OCI-LY3 (cell line): ENCODE measurements around the gene INSIG1.

ENCODE experiments used
- EZH2phosphoT487 ChIP-seq: fragments of 200-600 bp; shearing (Covaris generic); IDR thresholded peaks from 2 replicates; pipeline ENCODE4 v1.6.1; 2018; ENCODE audit warnings: antibody characterized with exemption, mixed run types, low read depth
- TF ChIP-seq, protein P1 (sequence below): fragments of 200-600, 300-600 bp; sonication (generic); IDR thresholded peaks from 2 replicates; pipeline ENCODE4 v1.5.1; 2014; ENCODE audit warnings: antibody characterized with exemption, low read length, low read depth

DNA sequence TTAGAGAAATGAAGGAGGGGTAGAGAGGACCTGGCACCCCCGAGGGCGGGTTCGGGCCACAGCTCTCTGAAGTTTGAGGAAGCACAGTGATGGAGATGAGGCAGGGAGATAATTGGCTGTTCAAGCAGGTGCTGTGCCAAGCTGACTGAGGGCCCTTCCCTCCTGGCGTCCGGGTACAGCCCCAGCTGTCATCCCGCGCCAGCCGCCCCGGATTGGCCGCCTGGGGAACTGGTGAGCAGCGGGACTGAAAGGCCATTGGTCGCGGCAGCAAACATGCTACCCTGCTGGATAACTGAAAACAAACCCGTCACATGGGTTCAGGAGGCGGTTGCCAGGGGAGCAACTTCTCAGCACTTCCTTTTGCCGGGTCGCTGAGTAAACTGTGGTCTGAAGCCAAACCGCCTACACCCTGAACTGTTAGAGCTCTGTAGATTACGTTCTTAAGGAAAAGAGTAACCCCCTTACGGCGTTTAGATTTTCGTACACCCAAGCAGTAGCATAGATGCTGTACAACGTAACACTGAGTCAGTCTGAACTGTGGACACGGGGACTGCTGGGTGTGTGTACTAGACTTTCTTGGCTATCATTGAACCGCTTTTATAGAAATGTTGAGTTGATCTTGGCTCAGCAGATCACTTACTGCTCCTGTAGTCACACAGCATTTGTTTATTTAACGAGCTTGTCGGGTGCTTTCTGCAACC is 1.3 kb downstream of the INSIG1 start:
- TF ChIP-seq, protein P1, sequence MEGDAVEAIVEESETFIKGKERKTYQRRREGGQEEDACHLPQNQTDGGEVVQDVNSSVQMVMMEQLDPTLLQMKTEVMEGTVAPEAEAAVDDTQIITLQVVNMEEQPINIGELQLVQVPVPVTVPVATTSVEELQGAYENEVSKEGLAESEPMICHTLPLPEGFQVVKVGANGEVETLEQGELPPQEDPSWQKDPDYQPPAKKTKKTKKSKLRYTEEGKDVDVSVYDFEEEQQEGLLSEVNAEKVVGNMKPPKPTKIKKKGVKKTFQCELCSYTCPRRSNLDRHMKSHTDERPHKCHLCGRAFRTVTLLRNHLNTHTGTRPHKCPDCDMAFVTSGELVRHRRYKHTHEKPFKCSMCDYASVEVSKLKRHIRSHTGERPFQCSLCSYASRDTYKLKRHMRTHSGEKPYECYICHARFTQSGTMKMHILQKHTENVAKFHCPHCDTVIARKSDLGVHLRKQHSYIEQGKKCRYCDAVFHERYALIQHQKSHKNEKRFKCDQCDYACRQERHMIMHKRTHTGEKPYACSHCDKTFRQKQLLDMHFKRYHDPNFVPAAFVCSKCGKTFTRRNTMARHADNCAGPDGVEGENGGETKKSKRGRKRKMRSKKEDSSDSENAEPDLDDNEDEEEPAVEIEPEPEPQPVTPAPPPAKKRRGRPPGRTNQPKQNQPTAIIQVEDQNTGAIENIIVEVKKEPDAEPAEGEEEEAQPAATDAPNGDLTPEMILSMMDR = no peak
- TF ChIP-seq EZH2phosphoT487 = no peak
